ENCODE data around the gene PRCC.

GRCh38 chr1:156773607-156774006 lies 6.3 kb downstream of the PRCC start:
- no peak for TF ChIP-seq CTCF (IDR thresholded peaks at IDR 0.05; ENCODE audit: insufficient read depth, low read depth, low read length)
- TF ChIP-seq EZH2 (IDR thresholded peaks at IDR 0.05; ENCODE audit: insufficient read depth, low read length) = no peak
